ENCODE measurements around the gene PRDX4. TPM values are rescaled to one million over a fixed set of nuclear protein-coding genes. Genes with fewer than 3 reads are reported as not detected.

Gene PRDX4
- total and polyA plus RNA-seq, 10 of the 15 experiments (the other 5 are each of a cell fraction or from before 2014, with no cell fraction given): 11.1 to 121 (median 59.1) TPM

- in situ Hi-C loops (cut with MboI): no loop called here
- Histone ChIP-seq H3K4me3 (no peak overlapping the region), H4K20me1 (ENCODE audit: control insufficient read depth, insufficient read depth) (no peaks in the 10 kb centered on the region), H3K9me3 (replicated peaks; ENCODE audit: control insufficient read depth, insufficient read depth, low read length) (no peaks in the 10 kb centered on the region; the same call in 2 of the 3 replicates), H3K4me1 (ENCODE audit: control insufficient read depth, insufficient read depth, low read length) (no peaks in the 10 kb centered on the region), H3K36me3 (ENCODE audit: control insufficient read depth in 2 of 2, insufficient read depth in 2 of 2, low read length in 1 of 2) (no peaks in the 10 kb centered on the region; a peak in 1 of 4 replicates), H3K4me2 (ENCODE audit: control insufficient read depth, insufficient read depth) (no peak overlapping the region), H3K9ac (ENCODE audit: control insufficient read depth, insufficient read depth, low read length) (no peak overlapping the region), H3K27ac (ENCODE audit: control insufficient read depth, insufficient read depth) (no peak overlapping the region), H2AFZ (ENCODE audit: control insufficient read depth, low read depth, low read length) (no peak overlapping the region), H3K27me3 (replicated peaks in 1 of 2; ENCODE audit: control insufficient read depth in 2 of 2, insufficient read depth in 2 of 2, low read length in 1 of 2) (no peaks in the 10 kb centered on the region), H3K79me2 (ENCODE audit: control insufficient read depth, insufficient read depth, low read length) (no peaks in the 10 kb centered on the region)
- RAD21 ChIA-PET (ENCODE audit: unreplicated experiment): no interaction called here
- SMC1A ChIA-PET (ENCODE audit: uncharacterized antibody, unreplicated experiment): no interaction called here
- no TSS peak for BruUV-seq (replicated peaks)
- intact Hi-C loops (cut with micrococcal nuclease; ENCODE audit: unreplicated experiment): no loop called here
- 31% methylated on average over 3 of the region's 3 CpGs for WGBS (ENCODE audit: insufficient coverage, insufficient replicate concordance, low lambda C conversion rate, missing lambda C conversion rate)
- ATAC-seq (peak; percentile 14; the same call in 2 of the 3 replicates), FAIRE-seq (peak; percentile 41), DNase-seq (ENCODE audit: low read depth, low spot score) (no peak)
- no peak for TF ChIP-seq BRCA1 (IDR thresholded peaks at IDR 0.05; ENCODE audit: low read depth, low read length)
- TF ChIP-seq SREBF2 (IDR thresholded peaks at IDR 0.05; ENCODE audit: low read length): no peak
- TF ChIP-seq EP300 (IDR thresholded peaks at IDR 0.05; ENCODE audit: borderline replicate concordance in 1 of 2, control insufficient read depth in 1 of 2, low read depth in 2 of 2, low read length in 2 of 2): no peak
- no peak for TF ChIP-seq HSF1 (IDR thresholded peaks at IDR 0.05; ENCODE audit: low read depth, low read length)
- no peak for TF ChIP-seq PAX8 (IDR thresholded peaks at IDR 0.05)
- TF ChIP-seq CREB1 (IDR thresholded peaks at IDR 0.05; ENCODE audit: low read depth): no peak
- no peak for TF ChIP-seq IRF5 (IDR thresholded peaks at IDR 0.05; ENCODE audit: borderline replicate concordance)
- TF ChIP-seq MXI1 (IDR thresholded peaks at IDR 0.05; ENCODE audit: low read depth, low read length): no peak
- no peak for TF ChIP-seq ZSCAN29 (IDR thresholded peaks at IDR 0.05)
- TF ChIP-seq ATF7 (IDR thresholded peaks at IDR 0.05; ENCODE audit: low read depth): no peak
- TF ChIP-seq ZNF384 (IDR thresholded peaks at IDR 0.05; ENCODE audit: borderline replicate concordance, low read depth, low read length): no peak
- TF ChIP-seq POLR2AphosphoS2 (IDR thresholded peaks at IDR 0.05; ENCODE audit: low read depth, low read length): no peak
- POLR2A ChIA-PET: no interaction called here
- CTCF ChIA-PET: interaction anchor here (1.8 kb wide), 1 partner anchor 174 kb away, joined by 5 read pairs; no protein-coding TSS in a partner anchor
Measured at GRCh38 chrX:23727206-23727605, 59.9 kb downstream of the PRDX4 start.

Data from GM12878 (cell line).